ENCODE measurements around the gene RBFOX2. TPM values are rescaled to one million over a fixed set of nuclear protein-coding genes. Genes with fewer than 3 reads are reported as not detected.

Gene RBFOX2
- total and polyA plus RNA-seq, 2 of the 8 experiments (the other 6 are each of a cell fraction or from before 2014, with no cell fraction given): 121 to 122 TPM

- TF ChIP-seq RFX5 (IDR thresholded peaks at IDR 0.05; ENCODE audit: borderline replicate concordance, low read depth, low read length): no peak
- no peak for TF ChIP-seq ASH2L (IDR thresholded peaks at IDR 0.05; ENCODE audit: low read length)
- TF ChIP-seq CTCF (IDR thresholded peaks at IDR 0.05; ENCODE audit: control extremely low read depth in 1 of 3, insufficient read depth in 1 of 3, low read depth in 1 of 3, low read length in 3 of 3): no peak
- no peak for TF ChIP-seq NANOG (IDR thresholded peaks at IDR 0.05; ENCODE audit: insufficient read depth, low read depth, low read length, poor library complexity, severe bottlenecking)
- TF ChIP-seq RXRA (IDR thresholded peaks at IDR 0.05; ENCODE audit: insufficient read depth, low read depth, low read length): no peak
- TF ChIP-seq JUND (IDR thresholded peaks at IDR 0.05; ENCODE audit: low read length): no peak
- no peak for TF ChIP-seq PHF8 (conservative IDR thresholded peaks at IDR 0.05; ENCODE audit: low read depth, low read length)
Measured at GRCh38 chr22:35756722-35757121, 271.9 kb downstream of the RBFOX2 start (continued).

Data from H1 (cell line).